Stimulated activated CD4-positive, alpha-beta T cell treated with anti-CD3 and anti-CD28 coated beads, Interleukin-1b, Interleukin-23, amount 100 ng/mL, for 24 hours (primary cell): ENCODE measurements around the gene IP6K3.

Source experiments
- DNase-seq, 4 experiments: peaks; one replicate each; pipeline ENCODE4 v3.0.0-alpha.2; 2020; ENCODE audit warnings: low read depth in 4 of 4, low spot score in 1 of 4

The IP6K3 gene

DNA sequence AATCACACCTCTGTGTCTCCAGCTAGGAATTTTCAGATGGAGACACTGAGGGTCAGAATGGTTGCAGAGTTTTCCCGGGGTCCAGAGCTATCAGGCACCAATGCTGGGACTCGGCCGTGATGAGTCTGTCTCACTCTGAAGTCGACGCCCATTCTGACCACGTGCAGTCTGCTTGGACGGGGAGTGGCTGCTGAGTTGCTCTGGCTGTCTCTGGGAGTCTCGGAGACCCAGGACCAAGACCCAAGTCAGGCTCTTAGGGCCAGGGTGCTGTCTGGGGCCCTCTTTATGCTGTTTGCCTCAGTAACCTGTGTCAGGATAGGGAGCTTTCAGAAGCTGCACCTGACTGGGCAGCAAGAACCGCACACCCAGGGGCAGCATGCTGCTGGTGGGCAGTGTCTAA lies 4.6 kb downstream of the IP6K3 start:
- DNase-seq: no peak

GRCh38 chr6:33740794-33741193 lies 5.9 kb downstream of the IP6K3 start:
- no peak for DNase-seq

DNA sequence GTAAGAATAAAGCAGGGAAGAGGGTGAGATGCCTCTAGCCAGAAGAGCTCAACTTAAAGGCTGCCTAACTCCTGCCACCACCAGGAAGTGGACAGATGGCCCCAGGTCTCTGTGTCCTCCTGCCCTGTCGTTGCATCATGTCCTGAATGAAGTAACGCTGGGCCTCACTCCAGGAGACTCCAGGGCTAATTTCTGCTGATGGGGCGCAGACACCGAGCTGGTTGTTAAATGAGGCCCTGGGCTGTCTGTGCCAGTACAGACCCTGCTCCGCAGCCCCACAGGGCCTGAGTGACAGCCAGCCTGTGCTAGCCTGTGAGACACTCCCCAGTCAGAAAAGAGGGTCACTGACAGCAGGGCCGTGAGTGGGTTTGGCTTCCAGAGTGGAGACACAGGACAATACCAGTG lies 6.5 kb downstream of the IP6K3 start:
- no peak for DNase-seq

DNA sequence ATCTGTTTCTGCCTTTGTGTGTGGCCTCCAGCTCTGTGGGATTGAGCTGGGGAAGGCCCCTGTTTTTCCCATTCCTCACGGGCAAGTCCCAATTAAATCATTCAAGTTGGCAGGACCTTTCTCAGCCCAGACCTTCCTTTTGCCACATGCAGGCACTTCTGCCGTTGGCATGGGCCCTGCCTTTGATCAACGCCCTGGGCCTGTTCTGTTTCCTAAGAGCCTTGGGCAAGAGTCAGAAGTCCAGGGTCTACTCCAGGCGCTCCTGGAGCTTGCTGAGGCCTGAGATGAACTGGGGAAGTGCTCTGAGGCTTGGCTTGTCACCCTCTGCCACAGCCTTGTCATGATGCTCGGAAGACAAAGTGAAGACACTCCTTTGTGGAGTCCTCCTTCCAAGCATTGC lies 7.1 kb downstream of the IP6K3 start:
- DNase-seq: no peak

DNA sequence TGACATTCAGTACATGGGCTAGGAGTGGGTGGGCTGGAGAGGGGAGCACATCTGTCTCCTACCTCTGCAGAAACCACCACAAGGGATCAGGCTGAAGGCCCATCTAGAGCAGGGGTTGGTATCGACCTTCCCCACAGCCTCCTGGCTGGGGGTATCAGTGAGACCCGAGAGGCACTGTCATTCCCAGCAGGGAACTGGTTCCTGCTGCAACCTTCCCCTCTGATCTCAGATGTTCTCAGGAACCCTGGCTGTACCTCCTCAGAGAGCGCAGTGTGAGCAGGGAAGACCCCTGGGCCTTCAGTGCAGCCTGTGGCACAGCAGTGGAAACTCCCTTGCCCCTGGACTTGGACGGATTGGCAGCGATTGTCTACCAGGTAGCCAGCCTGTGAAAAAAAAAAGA lies 7.8 kb downstream of the IP6K3 start:
- no peak for DNase-seq

DNA sequence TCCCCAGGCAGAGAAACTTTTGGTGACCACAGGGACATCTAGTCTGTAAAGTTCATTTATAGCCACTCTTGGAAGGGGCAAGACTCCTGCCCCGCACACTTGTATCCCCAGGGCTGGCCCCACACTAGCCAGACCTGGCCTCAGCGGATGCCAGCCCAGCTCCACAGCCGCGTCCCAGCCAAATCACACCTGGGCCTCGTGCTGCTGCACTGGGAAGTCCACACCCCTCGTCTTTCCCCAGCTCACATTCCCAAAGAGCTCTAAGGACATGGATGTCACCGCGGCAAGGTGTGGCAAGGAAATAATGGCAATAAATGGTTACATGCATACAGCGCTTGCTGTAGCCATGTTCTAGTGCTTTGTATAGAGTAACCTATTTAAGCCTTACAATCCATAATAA lies 8.6 kb downstream of the IP6K3 start:
- DNase-seq: no peak

- no peak for DNase-seq
These were observed 9.3 kb downstream of the IP6K3 start for GRCh38 chr6:33737267-33738026.

DNA sequence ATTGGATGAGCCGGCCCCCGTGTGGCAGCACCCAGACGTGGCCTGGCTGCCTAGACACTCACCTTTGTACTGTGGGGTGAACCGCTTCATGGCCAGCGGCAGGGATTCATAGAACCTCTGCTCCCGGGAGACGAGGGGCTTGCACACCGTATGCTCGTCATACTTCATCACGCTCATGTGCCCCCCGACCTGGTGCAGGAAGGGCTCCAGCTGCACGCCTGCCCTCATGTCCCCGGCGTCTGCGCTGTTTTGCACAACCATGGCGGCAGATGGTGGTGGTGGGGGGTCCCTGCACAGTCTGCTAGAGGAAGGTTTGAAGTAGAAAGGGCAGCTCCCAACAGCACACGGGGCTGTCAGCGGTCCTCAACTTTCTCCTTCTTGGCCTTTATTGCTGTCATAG lies 11.5 kb downstream of the IP6K3 start:
- DNase-seq: no peak

- DNase-seq: no peak
These were observed 13.0 kb downstream of the IP6K3 start for GRCh38 chr6:33733709-33734007.

GRCh38 chr6:33732817-33733708 lies 13.6 kb downstream of the IP6K3 start:
- DNase-seq: no peak

GRCh38 chr6:33732385-33732784 lies 14.3 kb downstream of the IP6K3 start:
- DNase-seq: no peak

DNA sequence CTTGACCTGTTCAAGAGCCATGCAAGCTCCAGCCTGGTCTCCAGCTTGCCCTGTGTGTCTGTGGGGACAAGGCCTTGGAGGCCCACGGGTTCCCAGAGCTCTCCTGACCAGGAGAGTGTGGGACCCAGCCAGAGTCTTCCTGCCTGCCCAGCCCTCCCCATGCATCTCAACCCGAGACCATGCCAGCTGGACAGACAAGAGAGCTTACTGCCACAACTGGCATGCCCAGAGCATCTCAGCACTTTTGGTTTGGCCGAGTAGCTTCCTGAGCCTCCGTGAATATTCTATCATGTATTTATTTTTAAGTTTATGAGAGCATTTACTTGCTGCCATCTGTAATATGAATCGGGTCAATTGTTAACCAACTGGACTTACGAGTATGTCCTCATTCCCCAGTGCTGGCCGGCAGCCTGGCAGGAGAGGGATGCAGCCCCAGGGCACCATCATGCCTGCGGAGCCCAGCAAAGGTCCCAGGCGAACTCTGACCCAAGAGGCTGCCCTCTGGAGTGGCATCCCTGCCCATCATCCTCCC lies 14.9 kb downstream of the IP6K3 start:
- DNase-seq: no peak

DNA sequence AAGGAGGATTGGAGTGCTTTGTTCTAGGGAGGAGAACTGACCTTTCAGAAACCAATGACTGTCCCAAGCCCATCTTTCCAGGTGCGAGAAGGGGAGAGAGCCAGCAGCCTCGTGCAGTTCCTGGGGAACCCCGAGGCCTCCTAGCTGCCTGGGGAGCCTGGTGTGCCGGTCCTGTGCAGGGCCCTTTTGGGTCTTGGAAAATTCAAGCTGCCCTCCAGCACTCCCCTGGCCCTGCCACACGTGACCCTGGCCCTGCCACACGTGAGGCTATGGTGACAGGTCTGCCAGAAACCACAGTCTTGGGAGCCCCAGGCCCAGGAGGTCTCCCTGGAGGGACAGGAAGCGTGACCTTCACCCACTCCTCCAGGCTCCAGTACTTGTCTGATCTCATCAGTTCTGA lies 15.7 kb downstream of the IP6K3 start:
- DNase-seq: no peak

GRCh38 chr6:33730611-33731010 lies 16.1 kb downstream of the IP6K3 start:
- DNase-seq: no peak

GRCh38 chr6:33729059-33729458 lies 17.6 kb downstream of the IP6K3 start:
- DNase-seq: no peak

DNA sequence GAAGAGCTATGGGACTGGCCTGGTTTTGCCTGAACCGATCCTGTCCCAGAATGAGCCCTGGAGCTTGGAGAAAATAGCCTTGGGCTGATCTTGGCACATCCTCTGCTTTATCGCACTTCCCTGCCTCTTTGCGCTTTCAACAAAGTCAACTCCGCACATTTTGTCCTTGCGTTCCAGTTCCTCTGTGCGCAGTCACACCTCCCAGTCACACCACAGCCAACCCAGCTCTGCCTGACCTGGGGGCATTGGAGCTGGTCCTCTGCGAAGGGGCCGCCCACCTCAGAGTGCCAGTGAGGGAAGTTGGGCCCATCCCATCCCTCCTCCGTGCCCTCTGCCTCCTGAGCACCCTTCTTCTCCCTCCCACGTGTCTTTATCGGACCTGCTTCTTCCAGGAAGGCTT lies 18.3 kb downstream of the IP6K3 start:
- DNase-seq: no peak

DNA sequence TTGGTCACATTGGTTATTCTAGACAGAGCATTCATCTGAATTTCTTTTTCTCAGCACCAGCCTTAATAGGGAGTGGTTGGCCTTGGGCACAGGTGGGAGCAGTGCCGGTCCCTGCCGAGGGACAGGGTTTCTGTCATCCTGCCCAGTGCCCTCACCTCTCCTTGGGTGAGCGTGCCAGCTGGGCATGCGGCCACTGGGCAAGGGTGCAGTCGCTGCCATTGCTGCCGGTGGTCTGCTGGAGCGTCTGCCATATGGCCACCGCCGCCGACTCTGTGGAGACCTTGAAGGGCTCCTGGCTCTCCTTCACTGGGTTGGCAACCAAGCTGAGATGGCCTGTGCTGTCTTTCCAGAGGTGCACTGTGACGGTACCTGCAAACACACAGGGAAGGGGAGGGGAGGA lies 18.8 kb downstream of the IP6K3 start:
- no peak for DNase-seq

- no peak for DNase-seq
These were observed 19.6 kb downstream of the IP6K3 start for GRCh38 chr6:33727126-33727525.

- no peak for DNase-seq
These were observed 20.0 kb downstream of the IP6K3 start for GRCh38 chr6:33726696-33727095.

- DNase-seq: no peak
These were observed 20.6 kb downstream of the IP6K3 start for GRCh38 chr6:33725891-33726673.

DNA sequence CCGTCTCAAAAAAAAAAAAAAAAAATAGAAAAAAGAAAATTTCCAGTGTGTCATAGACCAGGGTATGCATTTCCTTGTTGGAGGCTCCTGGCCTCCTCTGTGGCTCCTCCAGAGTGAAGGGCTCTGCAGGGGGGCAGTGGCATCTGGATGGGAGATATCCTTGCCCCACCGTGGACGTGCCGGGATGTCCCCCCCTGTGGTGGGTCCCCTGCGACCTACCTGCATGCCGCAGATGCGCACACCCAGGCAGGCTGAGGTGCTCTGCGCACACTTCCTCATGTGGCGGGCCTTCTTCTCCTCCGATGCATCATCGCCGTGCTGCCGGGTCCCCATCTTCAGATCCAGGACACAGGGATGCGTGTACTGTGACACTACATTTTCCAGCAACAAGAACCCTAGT lies 21.5 kb downstream of the IP6K3 start:
- DNase-seq: no peak
